DMS 273 treated with DMSO at 0.1 percent for 48 hours (cell line): ENCODE data around the gene GAGE12J.
"Not testable (repeated sequence)": the region's sequence is repeated elsewhere in the genome, so short reads cannot be mapped to it uniquely, and the experiment has no call there.

Experiments
- DNase-seq: peaks from one replicate; lab custom pipeline; 2025; lab: John Stamatoyannopoulos, UW

Gene GAGE12J

GRCh38 chrX:49321737-49322136 lies at the start of gene GAGE12J:
GAGE12J (plus strand) TSS chrX:49322037; CDS start chrX:49323194, 1,157 bp downstream.
- not testable (repeated sequence) for DNase-seq

- DNase-seq: no peak
These were observed 49.4 kb upstream of the GAGE12J start for GRCh38 chrX:49272421-49272820.

GRCh38 chrX:49273181-49273727 lies 48.6 kb upstream of the GAGE12J start:
- DNase-seq: no peak

- DNase-seq: no peak
These were observed 45.6 kb upstream of the GAGE12J start for GRCh38 chrX:49276207-49276606.

GRCh38 chrX:49276671-49277534 lies 44.9 kb upstream of the GAGE12J start:
- DNase-seq: no peak

GRCh38 chrX:49277535-49277830 lies 44.4 kb upstream of the GAGE12J start:
- no peak for DNase-seq

GRCh38 chrX:49278081-49278480 lies 43.8 kb upstream of the GAGE12J start:
- DNase-seq: no peak

- peak; percentile 13 for DNase-seq
These were observed 39.2 kb upstream of the GAGE12J start for GRCh38 chrX:49282647-49283011.

- DNase-seq: no peak
These were observed 37.6 kb upstream of the GAGE12J start for GRCh38 chrX:49284212-49284611.

GRCh38 chrX:49286136-49286535 lies 35.7 kb upstream of the GAGE12J start:
- no peak for DNase-seq

- DNase-seq: no peak
These were observed 35.3 kb upstream of the GAGE12J start for GRCh38 chrX:49286581-49286980.

- no peak for DNase-seq
These were observed 34.2 kb upstream of the GAGE12J start for GRCh38 chrX:49287665-49288064.

GRCh38 chrX:49290215-49290614 lies 31.6 kb upstream of the GAGE12J start:
- no peak for DNase-seq

GRCh38 chrX:49291615-49292337 lies 30.1 kb upstream of the GAGE12J start:
- DNase-seq: no peak

- no peak for DNase-seq
These were observed 29.2 kb upstream of the GAGE12J start for GRCh38 chrX:49292400-49293362.

GRCh38 chrX:49299293-49299692 lies 22.5 kb upstream of the GAGE12J start:
- not testable (repeated sequence) for DNase-seq

- no peak for DNase-seq
These were observed 21.1 kb upstream of the GAGE12J start for GRCh38 chrX:49300703-49301102.

GRCh38 chrX:49303346-49303745 lies 18.5 kb upstream of the GAGE12J start, which contains the start of gene GAGE10:
GAGE10 (plus strand) TSS chrX:49303646; CDS start chrX:49304860, 1,214 bp downstream.
- no peak for DNase-seq

- not testable (repeated sequence) for DNase-seq
These were observed 14.1 kb upstream of the GAGE12J start for GRCh38 chrX:49307775-49308174.

- no peak for DNase-seq
These were observed 13.1 kb upstream of the GAGE12J start for GRCh38 chrX:49308604-49309269.

GRCh38 chrX:49309401-49309981 lies 12.3 kb upstream of the GAGE12J start:
- no peak for DNase-seq
